Loucy (cell line): ENCODE data around the gene INAFM2.

Experiments used
- CTCF ChIP-seq: fragments of 200-600 bp; sonication (generic); conservative IDR thresholded peaks from 2 replicates; pipeline ENCODE4 v1.5.1; 2014; ENCODE audit warnings: mild to moderate bottlenecking, antibody characterized with exemption, low read length
- EZH2phosphoT487 ChIP-seq: fragments of 200-600 bp; IDR thresholded peaks from 2 replicates; pipeline ENCODE4 v1.6.1; 2018; ENCODE audit warnings: antibody characterized with exemption, mild to moderate bottlenecking, moderate library complexity, borderline replicate concordance

GRCh38 chr15:40360015-40360414 lies 36.5 kb downstream of the INAFM2 start:
- TF ChIP-seq CTCF, result no peak
- no peak for TF ChIP-seq EZH2phosphoT487
